ENCODE data around the gene OAF.

GRCh38 chr11:120197977-120198376 lies 12.9 kb upstream of the OAF start:
- TF ChIP-seq YY1 (IDR thresholded peaks at IDR 0.05; ENCODE audit: insufficient read depth, insufficient read length) (no peak), ZNF274 (IDR thresholded peaks at IDR 0.05; ENCODE audit: low read depth, low read length) (no peak)
